Activated CD4-positive, alpha-beta T cell treated with anti-CD3 and anti-CD28 coated beads, Interleukin-2, amount 10 ng/mL, durations not matched to agents 24 days and 14 days (primary cell): Measurements from ENCODE around the gene BRD2. TPM values are rescaled to one million over a fixed set of nuclear protein-coding genes. Genes with fewer than 3 reads are reported as not detected.

ENCODE experiments used
- DNase-seq: peaks from one replicate; pipeline ENCODE4 v3.0.0; 2022
- H3K27ac Mint-ChIP-seq: one replicate; pipeline ENCODE4 v1.8.0; 2022; ENCODE audit warnings: mild to moderate bottlenecking, mixed read lengths
- H3K27me3 Mint-ChIP-seq: one replicate; pipeline ENCODE4 v1.8.0; 2022; ENCODE audit warnings: mixed read lengths
- H3K36me3 Mint-ChIP-seq: one replicate; pipeline ENCODE4 v1.8.0; 2022; ENCODE audit warnings: low read depth, mild to moderate bottlenecking, mixed read lengths
- H3K4me1 Mint-ChIP-seq: one replicate; pipeline ENCODE4 v1.8.0; 2021; ENCODE audit warnings: mixed read lengths
- H3K4me3 Mint-ChIP-seq: one replicate; pipeline ENCODE4 v1.8.0; 2022; ENCODE audit warnings: mild to moderate bottlenecking, moderate library complexity, mixed read lengths
- H3K9me3 Mint-ChIP-seq: one replicate; pipeline ENCODE4 v1.8.0; 2021; ENCODE audit warnings: mixed read lengths
- intact Hi-C: fragments of 100-400 bp; cut with micrococcal nuclease; formaldehyde crosslinking; loops from one replicate; pipeline ENCODE4 v1.15.1; 2023
- total RNA-seq: library from RNA; stranded (reverse); gene quantifications from 2 replicates; pipeline ENCODE4 v1.2.3, GENCODE V29; 2022

The BRD2 gene
- total RNA-seq, 1 donor from 2014 or later: 320 TPM

DNA sequence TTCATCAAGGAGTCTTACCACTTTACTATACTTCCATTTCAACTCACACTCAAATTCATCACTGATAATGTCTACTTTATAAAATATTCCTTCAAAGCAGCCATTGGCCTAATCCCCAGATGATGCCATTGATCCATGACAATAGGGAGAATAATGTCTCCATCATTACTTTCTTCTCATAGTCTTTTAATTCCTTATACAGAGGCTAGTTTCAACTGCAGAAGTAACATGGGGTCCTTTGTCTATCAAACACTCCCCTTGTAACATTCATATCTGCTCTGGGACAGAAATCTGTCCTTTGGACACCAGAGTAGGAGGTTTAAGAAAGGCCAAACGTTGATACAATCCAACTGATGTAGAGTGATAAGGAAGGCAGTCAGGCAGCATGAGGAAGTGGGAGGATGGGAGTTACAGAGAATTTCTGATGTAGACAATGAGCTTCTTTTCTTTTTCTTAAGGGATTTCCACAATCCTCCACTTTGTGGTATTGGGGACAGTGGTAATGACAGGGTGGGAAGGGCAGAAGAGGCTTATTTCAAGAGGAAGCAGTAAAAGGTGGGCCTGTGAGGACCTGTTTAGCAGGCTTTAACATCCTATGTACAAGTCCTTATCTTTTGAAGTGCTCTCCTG, 59.9 kb downstream of the BRD2 start:
- Mint-ChIP-seq H3K27ac (peak overlapping the region; percentile 8), H3K4me3 (no peak overlapping the region), H3K27me3 (peaks cover 38% of the 10 kb centered on the region), H3K4me1 (peaks cover 19% of the 10 kb centered on the region), H3K9me3 (no peaks in the 10 kb centered on the region), H3K36me3 (no peaks in the 10 kb centered on the region)
- DNase-seq: no peak
- intact Hi-C loops: no loop called here

DNA sequence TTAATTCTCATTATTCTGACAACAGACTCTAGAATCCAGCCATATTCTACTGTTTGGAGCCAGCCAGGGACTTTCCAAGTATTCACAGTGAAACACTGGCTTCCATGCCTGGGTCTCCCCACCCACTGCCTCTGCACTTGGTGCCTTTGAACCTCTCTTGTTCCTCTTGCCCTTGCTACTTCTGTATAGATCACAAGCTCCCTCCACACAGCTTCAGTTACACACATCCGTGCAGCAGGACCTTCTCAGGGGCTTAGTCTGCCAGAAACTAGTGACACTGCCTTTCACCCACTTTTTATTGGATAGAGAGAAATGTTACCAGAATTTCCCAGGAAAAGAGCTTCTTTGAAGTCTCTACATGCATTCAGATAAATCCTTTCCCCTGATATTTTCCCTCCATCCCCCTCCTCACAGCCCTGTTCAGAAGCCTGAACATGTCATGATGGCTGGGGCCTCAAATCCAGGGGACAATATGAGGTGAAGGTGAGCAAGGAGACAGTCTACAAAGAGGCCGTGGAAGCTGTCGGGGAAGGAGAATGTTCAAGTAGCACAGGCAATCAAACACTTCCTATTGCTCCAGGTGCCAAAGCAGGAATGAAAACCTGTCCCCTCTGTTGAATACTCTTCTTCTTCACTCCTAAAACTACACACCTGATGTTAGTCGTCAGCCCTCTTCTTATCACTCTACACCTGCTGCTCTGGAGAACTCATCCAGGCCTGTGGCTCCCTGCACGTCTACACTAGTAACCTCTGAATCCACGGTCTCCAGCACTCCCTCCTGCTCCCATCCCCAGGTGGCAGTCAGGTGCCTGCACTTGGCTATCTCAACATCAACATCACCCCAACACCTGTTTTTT, 61.2 kb downstream of the BRD2 start:
- Mint-ChIP-seq H3K4me3 (peak overlapping the region; percentile 4), H3K4me1 (peaks cover 19% of the 10 kb centered on the region), H3K27ac (peak overlapping the region; percentile 46), H3K27me3 (peaks cover 46% of the 10 kb centered on the region), H3K9me3 (no peaks in the 10 kb centered on the region), H3K36me3 (no peaks in the 10 kb centered on the region)
- intact Hi-C loops: no loop called here
- DNase-seq: peak; percentile 77

DNA sequence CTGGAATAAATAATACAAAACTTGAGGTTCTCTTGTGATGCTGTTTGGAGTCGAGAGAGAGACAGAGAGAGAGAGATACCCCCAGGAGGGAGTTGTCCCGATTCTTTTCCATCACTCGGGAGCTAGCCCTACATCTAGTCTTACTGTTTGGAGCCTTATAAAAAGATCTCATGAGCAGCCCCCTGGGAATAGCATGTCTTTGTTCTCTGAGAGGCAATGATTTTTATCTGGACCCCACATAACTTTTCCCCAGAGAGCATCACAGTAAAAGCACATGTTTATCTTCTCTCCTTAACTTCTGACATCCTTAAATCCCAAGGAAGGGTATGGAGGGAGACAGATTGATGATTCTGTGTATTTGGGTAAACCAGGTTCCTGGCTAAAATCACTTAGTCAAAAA, 61.9 kb downstream of the BRD2 start:
- no peak overlapping the region for H3K27ac Mint-ChIP-seq
- no peak overlapping the region for H3K4me3 Mint-ChIP-seq
- no peak for DNase-seq
- H3K9me3 Mint-ChIP-seq: no peaks in the 10 kb centered on the region
- H3K36me3 Mint-ChIP-seq: no peaks in the 10 kb centered on the region
- intact Hi-C loops: no loop called here
- peaks cover 19% of the 10 kb centered on the region for H3K4me1 Mint-ChIP-seq
- H3K27me3 Mint-ChIP-seq: peaks cover 50% of the 10 kb centered on the region

Other genes with a start within 250 kb of the BRD2 start
- 0.45 and 0.65 TPM in 2 replicates for gene HLA-DQA2, start 227.2 kb upstream of the BRD2 start, total RNA-seq
- gene HLA-DQB2, start 205.1 kb upstream of the BRD2 start, total RNA-seq: 0.28 and 0.72 TPM in 2 replicates
- 2.8 and 4.2 TPM in 2 replicates for gene HLA-DOB, start 151.6 kb upstream of the BRD2 start, total RNA-seq
- 152 and 163 TPM in 2 replicates for gene TAP2, start 129.9 kb upstream of the BRD2 start, total RNA-seq
- gene PSMB8, start 124.5 kb upstream of the BRD2 start, total RNA-seq: 342 and 353 TPM in 2 replicates
- gene TAP1, start 114.9 kb upstream of the BRD2 start, total RNA-seq: 275 and 283 TPM in 2 replicates
- 249 and 257 TPM in 2 replicates for gene PSMB9, start 114.4 kb upstream of the BRD2 start, total RNA-seq
- gene HLA-DMB, start 27.6 kb upstream of the BRD2 start, total RNA-seq: 0.75 and 0.80 TPM in 2 replicates
- gene HLA-DMA, start 15.5 kb upstream of the BRD2 start, total RNA-seq: 8.1 and 8.7 TPM in 2 replicates
- 0.21 and 0.38 TPM in 2 replicates for gene HLA-DOA, start 41.0 kb downstream of the BRD2 start, total RNA-seq
- gene HLA-DPA1, start 105.1 kb downstream of the BRD2 start, total RNA-seq: 38.5 and 42.6 TPM in 2 replicates
- 4.7 and 6.2 TPM in 2 replicates for gene HLA-DPB1, start 107.4 kb downstream of the BRD2 start, total RNA-seq
- 0.47 and 0.56 TPM in 2 replicates for gene COL11A2, start 223.9 kb downstream of the BRD2 start, total RNA-seq
- 46.6 and 48.0 TPM in 2 replicates for gene RXRB, start 232.1 kb downstream of the BRD2 start, total RNA-seq
- 61.7 and 63.9 TPM in 2 replicates for gene SLC39A7, start 232.3 kb downstream of the BRD2 start, total RNA-seq
- 18.2 and 18.3 TPM in 2 replicates for gene HSD17B8, start 236.1 kb downstream of the BRD2 start, total RNA-seq
- gene RING1, start 239.9 kb downstream of the BRD2 start, total RNA-seq: 44.4 and 47.6 TPM in 2 replicates